Naive thymus-derived CD8-positive, alpha-beta T cell (primary cell): ENCODE results near the gene UMAD1. TPM values are rescaled to one million over a fixed set of nuclear protein-coding genes. Genes with fewer than 3 reads are reported as not detected.

Source experiments
- ATAC-seq, 2 donors: fragments of 150-1000 bp; cut with Tn5 transposase in 1 of 2; sonication (Bioruptor Pico), chemical (Tn5 transposase) in 1 of 2; 1 replicate in 1 of 2; 2 replicates in 1 of 2; pipeline ENCODE4 v1.10.0; 2021; ENCODE audit warnings: mild to moderate bottlenecking in 2 of 2, moderate library complexity in 2 of 2
- POLR2A ChIA-PET: fragments of 350-600 bp; sonication (Branson Sonifier 250); formaldehyde crosslinking; loops from one replicate; lab custom pipeline; 2021; ENCODE audit warnings: antibody characterized with exemption; lab: Charles Lee
- DNase-seq, 10 donors: peaks; one replicate each; pipeline versions ENCODE4 v3.0.0 to v3.0.0-alpha.2; 2020 to 2022
- H3K27ac Mint-ChIP-seq, 10 donors: one replicate each; pipeline ENCODE4 v1.8.0; 2020 to 2022; ENCODE audit warnings: mild to moderate bottlenecking in 10 of 10, mixed read lengths in 10 of 10, moderate library complexity in 4 of 10, inconsistent platforms in 1 of 10
- H3K27me3 Mint-ChIP-seq, 5 donors: one replicate each; pipeline ENCODE4 v1.8.0; 2021 to 2022; ENCODE audit warnings: mixed read lengths in 5 of 5
- H3K36me3 Mint-ChIP-seq, 3 donors: one replicate each; pipeline ENCODE4 v1.8.0; 2020 to 2022; ENCODE audit warnings: mixed read lengths in 3 of 3, mild to moderate bottlenecking in 2 of 3, inconsistent platforms in 1 of 3
- H3K4me1 Mint-ChIP-seq, 4 donors: one replicate each; pipeline ENCODE4 v1.8.0; 2021 to 2022; ENCODE audit warnings: mixed read lengths in 4 of 4
- H3K4me3 Mint-ChIP-seq, 10 donors: one replicate each; pipeline ENCODE4 v1.8.0; 2020 to 2022; ENCODE audit warnings: mild to moderate bottlenecking in 10 of 10, mixed read lengths in 10 of 10, moderate library complexity in 6 of 10, inconsistent platforms in 1 of 10
- H3K9me3 Mint-ChIP-seq, 9 donors: one replicate each; pipeline ENCODE4 v1.8.0; 2020 to 2022; ENCODE audit warnings: mixed read lengths in 9 of 9, mild to moderate bottlenecking in 3 of 9, inconsistent platforms in 1 of 9, moderate library complexity in 1 of 9
- polyA plus RNA-seq, 3 donors: library from polyadenylated mRNA; unstranded; fragments of 300-500 nt; fragmentation: Illumina TruSeq; gene quantifications; one replicate each; pipeline ENCODE4 v1.2.3, GENCODE V29; 2021
- total RNA-seq, 8 experiments: library from RNA in 2 of 8; stranded (reverse) in 2 of 8; gene quantifications; one replicate each; pipeline ENCODE4 v1.2.3 and lab custom pipeline; 2021 to 2026

The UMAD1 gene
- total and polyA plus RNA-seq, 5 experiments from 2014 or later = 18.4 to 35.5 (median 25.9) TPM

GRCh38 chr7:7709291-7709690 lies 68.7 kb downstream of the UMAD1 start:
- no peak overlapping the region for H3K4me3 Mint-ChIP-seq

GRCh38 chr7:7710469-7710868 lies 69.9 kb downstream of the UMAD1 start:
- Mint-ChIP-seq H3K27ac (no peak overlapping the region), H3K4me1 (peaks cover 20 to 45% (median 30%) of the 10 kb centered on the region in 4 donors), H3K36me3 (peaks cover 0 to 9% (median under 1%) of the 10 kb centered on the region in 3 donors), H3K4me3 (no peak overlapping the region), H3K27me3 (no peaks in the 10 kb centered on the region), H3K9me3 (no peaks in the 10 kb centered on the region)
- POLR2A ChIA-PET = no interaction called here
- DNase-seq = no peak
- ATAC-seq = no peak

More at GRCh38 chr7:7709291-7709690, 68.7 kb downstream of the UMAD1 start:
- peak overlapping the region in 2 of 10 donors; percentile 9 to 83 for H3K27ac Mint-ChIP-seq
- ATAC-seq = peak in 1 of 2 donors; percentile 16
- H3K4me1 Mint-ChIP-seq = peaks cover 19 to 47% (median 30%) of the 10 kb centered on the region in 4 donors
- POLR2A ChIA-PET = no interaction called here
- H3K9me3 Mint-ChIP-seq = no peaks in the 10 kb centered on the region
- H3K36me3 Mint-ChIP-seq = peaks cover 0 to 9% (median 4%) of the 10 kb centered on the region in 3 donors
- no peaks in the 10 kb centered on the region for H3K27me3 Mint-ChIP-seq
- no peak for DNase-seq

GRCh38 chr7:7713730-7714129 lies 73.2 kb downstream of the UMAD1 start:
- no peak for DNase-seq
- POLR2A ChIA-PET = no interaction called here
- Mint-ChIP-seq H3K4me3 (no peak overlapping the region), H3K27me3 (no peaks in the 10 kb centered on the region), H3K36me3 (peaks cover 0 to 8% (median 2%) of the 10 kb centered on the region in 3 donors), H3K27ac (peak overlapping the region in 1 of 10 donors; percentile 68), H3K9me3 (no peaks in the 10 kb centered on the region), H3K4me1 (peaks cover 12 to 30% (median 18%) of the 10 kb centered on the region in 4 donors)
- no peak for ATAC-seq

- POLR2A ChIA-PET = no interaction called here
- Mint-ChIP-seq H3K27me3 (no peaks in the 10 kb centered on the region), H3K4me1 (peaks cover 0 to 24% (median 6%) of the 10 kb centered on the region in 4 donors), H3K36me3 (peaks cover 2 to 14% (median 4%) of the 10 kb centered on the region in 3 donors), H3K9me3 (no peaks in the 10 kb centered on the region), H3K27ac (peak within 1 kb of the TSS in 5 of 10 donors; percentile 6 to 75 (median 29)), H3K4me3 (peak within 1 kb of the TSS in 1 of 10 donors; percentile 22)
- DNase-seq (no peak), ATAC-seq (no peak)
These were observed 77.9 kb downstream of the UMAD1 start, which contains the start of gene RPA3 for GRCh38 chr7:7718492-7718891. Gene RPA3 (minus strand): TSS chr7:7718607. CDS start chr7:7640418, 78,189 bp downstream.

GRCh38 chr7:7719236-7719635 lies 78.7 kb downstream of the UMAD1 start:
- DNase-seq (peak in 5 of 10 donors; percentile 7 to 41 (median 24)), ATAC-seq (peak; percentile 87 to 96)
- H3K27ac Mint-ChIP-seq = peak overlapping the region in 5 of 10 donors; percentile 6 to 75 (median 29)
- POLR2A ChIA-PET = no interaction called here
- H3K27me3 Mint-ChIP-seq = no peaks in the 10 kb centered on the region
- peaks cover 0 to 23% (median 7%) of the 10 kb centered on the region in 4 donors for H3K4me1 Mint-ChIP-seq
- H3K4me3 Mint-ChIP-seq = peak overlapping the region in 1 of 10 donors; percentile 22
- H3K9me3 Mint-ChIP-seq = no peaks in the 10 kb centered on the region
- H3K36me3 Mint-ChIP-seq = peaks cover 4 to 14% (median 10%) of the 10 kb centered on the region in 3 donors

GRCh38 chr7:7720193-7720592 lies 79.6 kb downstream of the UMAD1 start:
- POLR2A ChIA-PET = no interaction called here
- Mint-ChIP-seq H3K4me3 (no peak overlapping the region), H3K27ac (peak overlapping the region in 1 of 10 donors; percentile 35), H3K9me3 (no peaks in the 10 kb centered on the region), H3K4me1 (peaks cover 0 to 22% (median 5%) of the 10 kb centered on the region in 4 donors), H3K27me3 (no peaks in the 10 kb centered on the region), H3K36me3 (peaks cover 4 to 14% (median 12%) of the 10 kb centered on the region in 3 donors)
- no peak for DNase-seq
- no peak for ATAC-seq

- peaks cover 0 to 1% (median 0%) of the 10 kb centered on the region in 9 donors for H3K9me3 Mint-ChIP-seq
- H3K4me1 Mint-ChIP-seq = peaks cover 0 to 24% (median 5%) of the 10 kb centered on the region in 4 donors
- peak overlapping the region in 2 of 10 donors; percentile 11 to 35 for H3K27ac Mint-ChIP-seq
- DNase-seq = no peak
- ATAC-seq = no peak
- H3K4me3 Mint-ChIP-seq = no peak overlapping the region
- H3K36me3 Mint-ChIP-seq = peaks cover 4 to 17% (median 14%) of the 10 kb centered on the region in 3 donors
- POLR2A ChIA-PET = no interaction called here
- H3K27me3 Mint-ChIP-seq = no peaks in the 10 kb centered on the region
These were observed 80.4 kb downstream of the UMAD1 start for GRCh38 chr7:7720750-7721621.

- POLR2A ChIA-PET = no interaction called here
- Mint-ChIP-seq H3K4me3 (no peak overlapping the region), H3K9me3 (no peaks in the 10 kb centered on the region), H3K27ac (no peak overlapping the region), H3K27me3 (no peaks in the 10 kb centered on the region), H3K36me3 (peaks cover 0 to 9% (median 7%) of the 10 kb centered on the region in 3 donors), H3K4me1 (peaks cover 2 to 7% (median 7%) of the 10 kb centered on the region in 4 donors)
- DNase-seq (no peak), ATAC-seq (no peak)
These were observed 91.2 kb downstream of the UMAD1 start for GRCh38 chr7:7731732-7732131.

GRCh38 chr7:7732621-7733281 lies 92.2 kb downstream of the UMAD1 start:
- H3K36me3 Mint-ChIP-seq = peaks cover 0 to 9% (median 7%) of the 10 kb centered on the region in 3 donors
- ATAC-seq (no peak), DNase-seq (no peak)
- no peaks in the 10 kb centered on the region for H3K9me3 Mint-ChIP-seq
- POLR2A ChIA-PET = no interaction called here
- H3K4me3 Mint-ChIP-seq = no peak overlapping the region
- H3K27ac Mint-ChIP-seq = no peak overlapping the region
- no peaks in the 10 kb centered on the region for H3K27me3 Mint-ChIP-seq
- H3K4me1 Mint-ChIP-seq = peaks cover 2 to 6% (median 5%) of the 10 kb centered on the region in 4 donors

- Mint-ChIP-seq H3K36me3 (peaks cover 0 to 11% (median 10%) of the 10 kb centered on the region in 3 donors), H3K9me3 (no peaks in the 10 kb centered on the region), H3K4me1 (peaks cover 5 to 16% (median 9%) of the 10 kb centered on the region in 4 donors), H3K27ac (no peak overlapping the region), H3K4me3 (no peak overlapping the region), H3K27me3 (no peaks in the 10 kb centered on the region)
- DNase-seq (no peak), ATAC-seq (no peak)
- POLR2A ChIA-PET = no interaction called here
These were observed 96.1 kb downstream of the UMAD1 start for GRCh38 chr7:7736671-7737070.

GRCh38 chr7:7737674-7738073 lies 97.1 kb downstream of the UMAD1 start:
- Mint-ChIP-seq H3K4me1 (peaks cover 8 to 16% (median 12%) of the 10 kb centered on the region in 4 donors), H3K9me3 (no peaks in the 10 kb centered on the region)
- POLR2A ChIA-PET = no interaction called here

GRCh38 chr7:7738177-7738576 lies 97.6 kb downstream of the UMAD1 start:
- no peak overlapping the region for H3K27ac Mint-ChIP-seq
- H3K9me3 Mint-ChIP-seq = no peaks in the 10 kb centered on the region
- no peaks in the 10 kb centered on the region for H3K27me3 Mint-ChIP-seq
- H3K36me3 Mint-ChIP-seq = peaks cover 0 to 16% (median 14%) of the 10 kb centered on the region in 3 donors
- POLR2A ChIA-PET = no interaction called here
- DNase-seq (no peak), ATAC-seq (no peak)
- no peak overlapping the region for H3K4me3 Mint-ChIP-seq
- peaks cover 8 to 16% (median 12%) of the 10 kb centered on the region in 4 donors for H3K4me1 Mint-ChIP-seq

More at GRCh38 chr7:7737674-7738073, 97.1 kb downstream of the UMAD1 start:
- Mint-ChIP-seq H3K27ac (no peak overlapping the region), H3K36me3 (peaks cover 0 to 16% (median 14%) of the 10 kb centered on the region in 3 donors), H3K4me3 (no peak overlapping the region), H3K27me3 (no peaks in the 10 kb centered on the region)
- ATAC-seq = no peak
- DNase-seq = no peak
